Gastroesophageal sphincter (tissue), 4 donors: ENCODE data around the gene MVB12B. TPM values are rescaled to one million over a fixed set of nuclear protein-coding genes. Genes with fewer than 3 reads are reported as not detected.

Experiments used
- ATAC-seq: fragments of 150-250 bp; one replicate; pipeline ENCODE4 v1.9.1; 2016; ENCODE audit warnings: mild to moderate bottlenecking, moderate library complexity
- H3K27ac ChIP-seq, 4 donors: fragments of 200-600 bp; sonication (generic) in 3 of 4; 1 replicate in 3 of 4; 2 replicates in 1 of 4; pipeline ENCODE4 v1.5.1; 2016 to 2019
- H3K27me3 ChIP-seq: fragments of 200-600 bp; sonication (generic); one replicate; pipeline ENCODE4 v1.5.1; 2019
- H3K36me3 ChIP-seq, 2 donors: fragments of 200-600 bp; sonication (generic); one replicate each; pipeline ENCODE4 v1.5.1; 2019; ENCODE audit warnings: control low read depth in 1 of 2
- H3K4me1 ChIP-seq, 3 donors: fragments of 200-600 bp; sonication (generic); 1 replicate in 2 of 3; 2 replicates in 1 of 3; pipeline ENCODE4 v1.5.1; 2016 to 2019; ENCODE audit warnings: control low read depth in 2 of 3
- H3K4me3 ChIP-seq, 2 donors: fragments of 200-600 bp; sonication (generic); one replicate each; pipeline ENCODE4 v1.5.1; 2019; ENCODE audit warnings: mild to moderate bottlenecking in 1 of 2, moderate library complexity in 1 of 2
- H3K9me3 ChIP-seq, 3 donors: fragments of 200-600 bp; sonication (generic); one replicate each; pipeline ENCODE4 v1.5.1; 2017 to 2019; ENCODE audit warnings: control low read depth in 2 of 3
- CTCF ChIP-seq, 4 experiments: fragments of 200-600 bp in 2 of 4; fragments of 450-650 bp in 2 of 4; sonication (generic) in 1 of 4; IDR thresholded peaks; one replicate each; pipeline ENCODE4 v1.5.1; 2017 to 2019; ENCODE audit warnings: antibody characterized with exemption in 4 of 4, mild to moderate bottlenecking in 2 of 4, moderate library complexity in 2 of 4
- EP300 ChIP-seq: sonication (generic); formaldehyde crosslinking; IDR thresholded peaks from one replicate; pipeline ENCODE4 v1.6.1; 2017; ENCODE audit warnings: antibody characterized with exemption, mild to moderate bottlenecking
- POLR2A ChIP-seq, 2 donors: fragments of 450-650 bp; IDR thresholded peaks; one replicate each; pipeline ENCODE4 v1.6.1; 2017; ENCODE audit warnings: antibody characterized with exemption in 2 of 2, mild to moderate bottlenecking in 2 of 2, moderate library complexity in 1 of 2
- POLR2AphosphoS5 ChIP-seq: sonication (generic); formaldehyde crosslinking; IDR thresholded peaks from one replicate; pipeline ENCODE4 v1.6.1; 2017; ENCODE audit warnings: antibody characterized with exemption
- WGBS, 2 donors: methylation state at CpG; one replicate each; pipeline ENCODE4 v1.1.5; 2018; ENCODE audit warnings: low coverage in 1 of 2; 5-methylcytosine and 5-hydroxymethylcytosine counted together
- total RNA-seq, 4 donors: library from RNA; depleted of rRNA; stranded (reverse); fragments of >200 nt; gene quantifications; one replicate each; pipeline ENCODE4 v1.1.0, GENCODE V29; 2016

Gene MVB12B
- total RNA-seq, 4 donors from 2014 or later: 12.0 to 25.2 (median 15.9) TPM

DNA sequence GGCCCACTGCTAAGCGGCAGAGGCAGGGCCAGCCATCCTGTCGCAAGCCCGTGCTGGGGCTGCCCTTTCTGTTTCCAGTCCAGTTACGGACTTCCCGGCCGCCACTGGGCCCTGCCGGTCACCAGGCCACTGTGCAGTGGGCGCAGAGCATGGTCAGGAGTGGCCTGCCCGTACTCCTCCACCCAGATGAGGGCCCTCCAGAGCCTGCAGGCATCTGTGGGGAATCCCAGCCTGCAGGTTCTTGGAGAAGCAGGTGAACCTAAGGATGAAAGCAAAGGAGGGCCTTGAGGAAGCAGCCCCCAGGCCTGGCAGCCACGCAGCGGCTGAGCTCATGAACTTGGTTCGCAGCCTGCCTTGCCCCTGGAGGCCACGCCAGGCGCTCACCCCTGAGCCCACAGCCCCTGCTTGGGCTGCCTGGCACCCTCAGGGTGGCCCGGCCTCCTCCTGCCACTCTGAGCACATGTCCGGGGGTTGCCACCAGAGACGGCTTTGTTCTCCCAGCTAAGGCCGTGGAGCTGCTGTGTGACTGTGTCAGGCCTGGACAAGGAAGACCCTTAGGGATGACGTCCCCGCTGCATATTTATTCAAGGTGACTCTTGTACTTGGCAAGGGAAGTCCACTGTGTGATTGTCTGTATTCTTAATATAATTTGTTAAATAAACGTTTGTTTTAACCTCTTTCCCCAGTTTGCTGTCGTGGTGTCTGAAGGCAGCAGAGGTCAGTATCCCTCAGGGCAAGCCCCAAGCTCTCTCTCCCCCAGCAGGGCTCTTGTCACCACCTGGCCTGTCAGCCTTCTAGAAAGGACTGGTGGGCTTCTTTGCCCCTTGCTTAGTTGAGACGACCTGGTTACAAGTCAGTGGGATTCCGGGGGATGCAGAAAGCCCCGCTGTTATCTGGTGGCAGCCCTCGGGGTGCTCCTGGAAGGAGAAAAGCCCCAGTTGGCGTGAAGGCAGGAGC lies 180.0 kb downstream of the MVB12B start:
- Histone ChIP-seq H3K27ac (no peak overlapping the region), H3K27me3 (peaks cover 19% of the 10 kb centered on the region), H3K4me1 (no peaks in the 10 kb centered on the region), H3K4me3 (no peak overlapping the region), H3K9me3 (no peaks in the 10 kb centered on the region), H3K36me3 (peaks cover 0 to 33% of the 10 kb centered on the region in 2 donors)
- 75% methylated on average over 2 to 4 of the region's 27 CpGs for WGBS, 2 donors
- TF ChIP-seq CTCF (IDR thresholded peaks at IDR 0.05): no peak
- TF ChIP-seq POLR2AphosphoS5: no peak
- TF ChIP-seq EP300: no peak
- TF ChIP-seq POLR2A (IDR thresholded peaks at IDR 0.05): no peak
- ATAC-seq: no peak

DNA sequence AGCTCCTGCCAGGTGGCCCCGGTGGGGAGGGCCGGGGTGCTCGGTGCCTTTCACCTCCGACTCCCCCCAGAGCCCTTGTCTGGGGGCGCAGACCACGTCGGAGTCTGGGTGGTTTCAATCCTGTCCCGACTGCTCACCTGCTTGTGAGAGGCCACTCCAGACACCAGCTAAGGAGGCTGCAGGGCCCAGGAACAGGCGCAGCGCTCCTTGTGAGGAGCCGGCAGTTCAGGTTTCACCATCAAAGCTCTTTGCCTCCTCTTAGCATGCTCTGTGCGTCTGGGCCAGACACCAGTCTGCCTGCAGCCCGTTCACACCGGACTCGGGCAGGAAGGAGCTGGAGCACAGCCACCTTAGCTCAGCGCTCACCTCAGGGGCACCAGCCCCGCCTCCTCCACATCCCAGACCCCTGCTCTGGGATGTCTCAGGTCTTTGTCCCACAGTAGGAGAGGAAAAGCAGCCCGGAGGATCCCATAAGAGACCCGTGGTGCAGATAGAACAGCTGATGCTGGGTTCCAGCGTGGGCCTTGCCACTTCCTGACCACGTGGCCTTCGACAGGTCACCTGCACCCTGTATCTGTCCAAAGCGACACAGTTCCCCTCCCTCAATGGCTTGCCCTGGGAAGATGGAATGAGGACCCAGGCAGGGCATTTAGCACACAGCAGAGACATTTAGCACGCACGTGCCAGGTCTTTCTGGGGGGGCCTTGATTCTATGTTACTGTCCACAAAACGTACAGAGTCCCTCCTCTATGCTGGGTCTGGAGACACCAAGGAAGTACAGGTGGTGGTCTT lies 180.9 kb downstream of the MVB12B start:
- no peak overlapping the region for H3K27ac ChIP-seq
- WGBS, 2 donors: 64 to 80% methylated on average over 2 to 4 of the region's 26 CpGs
- TF ChIP-seq EP300 (no peak), POLR2A (IDR thresholded peaks at IDR 0.05) (no peak), CTCF (IDR thresholded peaks at IDR 0.05) (no peak), POLR2AphosphoS5 (no peak)

DNA sequence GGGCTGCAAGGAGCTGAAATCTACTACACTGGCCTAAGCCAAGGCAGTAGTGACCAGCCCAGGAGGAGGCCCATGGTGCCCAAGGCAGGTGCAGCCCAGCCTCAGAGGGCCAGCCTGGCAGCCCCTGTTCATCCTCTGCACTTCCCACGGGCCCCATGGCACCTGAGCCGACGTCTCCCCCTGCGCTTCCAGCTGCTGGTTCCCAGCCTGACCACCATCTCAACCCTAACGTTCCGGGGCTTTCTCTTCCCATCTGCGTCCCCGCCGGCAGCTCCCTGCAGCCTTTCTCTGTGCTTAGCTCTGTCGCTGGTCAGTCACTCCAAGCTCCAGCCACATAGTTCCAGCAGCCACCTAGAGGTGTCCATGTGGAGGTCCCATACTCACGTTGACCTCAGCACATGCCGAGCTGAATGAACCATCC lies 181.6 kb downstream of the MVB12B start:
- Histone ChIP-seq H3K27ac (no peak overlapping the region), H3K4me3 (no peak overlapping the region), H3K27me3 (peaks cover 34% of the 10 kb centered on the region), H3K9me3 (no peaks in the 10 kb centered on the region), H3K4me1 (no peaks in the 10 kb centered on the region), H3K36me3 (peaks cover 0 to 27% of the 10 kb centered on the region in 2 donors)
- ATAC-seq: no peak
- WGBS, 2 donors: 75 to 86% methylated on average over 7 to 12 of the region's 12 CpGs
- TF ChIP-seq POLR2AphosphoS5 (no peak), CTCF (IDR thresholded peaks at IDR 0.05) (no peak), POLR2A (IDR thresholded peaks at IDR 0.05) (no peak), EP300 (no peak)

More for the DNA sequence above, 180.9 kb downstream of the MVB12B start:
- Histone ChIP-seq H3K36me3 (peaks cover 0 to 33% of the 10 kb centered on the region in 2 donors), H3K4me1 (no peaks in the 10 kb centered on the region), H3K27me3 (peaks cover 28% of the 10 kb centered on the region), H3K9me3 (no peaks in the 10 kb centered on the region), H3K4me3 (no peak overlapping the region)
- ATAC-seq: no peak

DNA sequence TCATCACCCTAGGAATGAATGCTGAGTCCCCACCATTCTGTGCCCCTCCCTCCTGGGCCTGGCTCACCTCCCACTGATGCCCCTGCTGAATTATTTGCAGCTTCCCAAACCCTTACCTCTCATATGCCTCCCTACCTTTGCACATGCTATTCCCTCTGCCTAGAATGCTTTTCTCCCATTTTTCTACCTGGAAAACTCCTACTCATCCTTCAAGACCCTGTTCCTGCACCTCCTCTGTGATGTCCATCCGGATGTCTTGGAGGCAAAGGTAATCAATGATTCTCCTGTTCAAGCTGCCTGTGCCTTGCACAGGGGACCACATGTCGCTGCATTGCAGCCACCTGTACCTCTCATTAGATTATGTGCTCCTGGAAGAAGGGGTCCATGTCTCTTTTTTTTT lies 182.3 kb downstream of the MVB12B start:
- 83% methylated on average over 2 of the region's 2 CpGs; no CpG with 5 or more reads in 1 of the 2 donors for WGBS, 2 donors
- peaks cover 42% of the 10 kb centered on the region for H3K27me3 ChIP-seq
- H3K27ac ChIP-seq: no peak overlapping the region
- peaks cover 0 to 4% (median 0%) of the 10 kb centered on the region in 3 donors for H3K4me1 ChIP-seq
- H3K36me3 ChIP-seq: peaks cover 0 to 19% of the 10 kb centered on the region in 2 donors
- H3K4me3 ChIP-seq: no peak overlapping the region
- no peaks in the 10 kb centered on the region for H3K9me3 ChIP-seq
- no peak for ATAC-seq
- TF ChIP-seq EP300 (no peak), POLR2AphosphoS5 (no peak), POLR2A (IDR thresholded peaks at IDR 0.05) (no peak), CTCF (IDR thresholded peaks at IDR 0.05) (no peak)
